Transverse colon (tissue), 4 donors: ENCODE results near the gene BOC.

Experiments
- CTCF ChIP-seq, 5 experiments: fragments of 200-600 bp in 3 of 5; fragments of 450-650 bp in 2 of 5; sonication (generic) in 3 of 5; IDR thresholded peaks; 1 replicate in 2 of 5; 2 replicates in 3 of 5; pipeline ENCODE4 v1.5.1; 2016 to 2017; ENCODE audit warnings: antibody characterized with exemption in 5 of 5, inconsistent platforms in 3 of 5, mild to moderate bottlenecking in 2 of 5, moderate library complexity in 1 of 5
- EP300 ChIP-seq: sonication (generic); formaldehyde crosslinking; IDR thresholded peaks from one replicate; pipeline ENCODE4 v1.6.1; 2017; ENCODE audit warnings: antibody characterized with exemption, low read depth
- POLR2A ChIP-seq: fragments of 450-650 bp; IDR thresholded peaks from one replicate; pipeline ENCODE4 v1.6.1; 2016; ENCODE audit warnings: antibody characterized with exemption, mild to moderate bottlenecking, moderate library complexity
- POLR2AphosphoS5 ChIP-seq, 3 donors: sonication (generic); formaldehyde crosslinking; IDR thresholded peaks; one replicate each; pipeline ENCODE4 v1.6.1; 2016; ENCODE audit warnings: antibody characterized with exemption in 3 of 3

GRCh38 chr3:113167825-113168801, 43.2 kb upstream of the BOC start:
- TF ChIP-seq CTCF (IDR thresholded peaks at IDR 0.05) (no peak), EP300 (no peak), POLR2A (no peak), POLR2AphosphoS5 (IDR thresholded peaks at IDR 0.05) (no peak)
